A673 (cell line): ENCODE measurements around the gene CASP9. TPM values are rescaled to one million over a fixed set of nuclear protein-coding genes. Genes with fewer than 3 reads are reported as not detected.

Experiments
- BruUV-seq: library from RNA; stranded (reverse); fragments of 400-500 nt; replicated peaks from 2 replicates; lab custom pipeline; 2021; lab: Mats Ljungman, UMichigan
- CTCF ChIA-PET: fragments of 300-600 bp; sonication (Branson Sonifier 250); formaldehyde crosslinking; loops from one replicate; lab custom pipeline; 2022; ENCODE audit warnings: antibody characterized with exemption; lab: Charles Lee
- POLR2A ChIA-PET: fragments of 300-600 bp; sonication (Branson Sonifier 250); formaldehyde crosslinking; loops from one replicate; lab custom pipeline; 2022; ENCODE audit warnings: antibody characterized with exemption; ENCODE audit not compliant: low non-redundant PET; lab: Charles Lee
- DNase-seq: peaks from one replicate; pipeline ENCODE4 v3.0.0-alpha.2; 2015; ENCODE audit warnings: low spot score
- H3K27ac ChIP-seq: fragments of 200-600 bp; sonication (generic); 2 replicates; pipeline ENCODE4 v1.5.1; 2016; ENCODE audit warnings: mixed run types, low read depth, mild to moderate bottlenecking, mixed read lengths, antibody characterized with exemption, low read length; ENCODE audit not compliant: poor library complexity, severe bottlenecking
- H3K27me3 ChIP-seq: fragments of 200-600 bp; sonication (generic); replicated peaks from 2 replicates; pipeline ENCODE4 v1.6.1; 2017; ENCODE audit warnings: mixed run types, low read depth, mild to moderate bottlenecking, mixed read lengths, antibody characterized with exemption, low read length; ENCODE audit not compliant: insufficient read depth, poor library complexity
- H3K36me3 ChIP-seq: fragments of 200-600 bp; sonication (generic); 2 replicates; pipeline ENCODE4 v1.6.1; 2016; ENCODE audit warnings: mixed run types, mild to moderate bottlenecking, mixed read lengths, antibody characterized with exemption, low read length; ENCODE audit not compliant: insufficient read depth, poor library complexity, severe bottlenecking
- H3K4me1 ChIP-seq: fragments of 200-600 bp; sonication (generic); 2 replicates; pipeline ENCODE4 v1.6.1; 2017; ENCODE audit warnings: mixed run types, mild to moderate bottlenecking, mixed read lengths, antibody characterized with exemption, low read length; ENCODE audit not compliant: insufficient read depth, poor library complexity, severe bottlenecking
- H3K4me3 ChIP-seq: fragments of 200-600 bp; sonication (generic); 2 replicates; pipeline ENCODE4 v1.5.1; 2016; ENCODE audit warnings: low read depth, mixed run types, mild to moderate bottlenecking, mixed read lengths, low read length; ENCODE audit not compliant: poor library complexity, severe bottlenecking
- H3K9me3 ChIP-seq: fragments of 200-600 bp; sonication (generic); 2 replicates; pipeline ENCODE4 v1.6.1; 2016; ENCODE audit warnings: mixed run types, low read depth, mild to moderate bottlenecking, mixed read lengths, antibody characterized with exemption, low read length; ENCODE audit not compliant: poor library complexity, severe bottlenecking
- CTCF ChIP-seq: fragments of 300-800, 200-600 bp; sonication (generic); conservative IDR thresholded peaks from 2 replicates; pipeline ENCODE4 v1.5.1; 2017; ENCODE audit warnings: low read depth, mild to moderate bottlenecking, antibody characterized with exemption, low read length, moderate library complexity, mixed read lengths
- EZH2 ChIP-seq: fragments of 200-600 bp; sonication (generic); IDR thresholded peaks from 2 replicates; pipeline ENCODE4 v1.6.1; 2017; ENCODE audit warnings: borderline replicate concordance, low read depth, mild to moderate bottlenecking, mixed read lengths, antibody characterized with exemption, low read length; ENCODE audit not compliant: poor library complexity, severe bottlenecking
- intact Hi-C: fragments of 100-400 bp; cut with micrococcal nuclease; formaldehyde crosslinking; loops from one replicate; pipeline ENCODE4 v1.10.0; 2022; ENCODE audit not compliant: unreplicated experiment
- total RNA-seq: library from RNA; stranded (reverse); gene quantifications from 2 replicates; pipeline ENCODE4 v1.2.3, GENCODE V29; 2021

CASP9 gene
- total RNA-seq, 1 experiment from 2014 or later: 7.0 TPM

- intact Hi-C loops: no loop called here
These were observed 44.2 kb downstream of the CASP9 start for GRCh38 chr1:15479654-15480347.

GRCh38 chr1:15477646-15478212, 46.3 kb downstream of the CASP9 start:
- no TSS peak for BruUV-seq
- intact Hi-C loops: no loop called here
- CTCF ChIA-PET: no interaction called here

More at GRCh38 chr1:15479654-15480347, 44.2 kb downstream of the CASP9 start:
- no peak for DNase-seq
- H3K27me3 ChIP-seq: no peaks in the 10 kb centered on the region
- ChIA-PET POLR2A (interaction anchor here (0.6 kb wide), 1 partner anchor 251 kb away, joined by 8 read pairs; no protein-coding TSS in a partner anchor), CTCF (no interaction called here)
- no peaks in the 10 kb centered on the region for H3K4me1 ChIP-seq
- H3K27ac ChIP-seq: no peak overlapping the region
- TF ChIP-seq CTCF (no peak), EZH2 (no peak)
- BruUV-seq: no TSS peak
- H3K9me3 ChIP-seq: no peaks in the 10 kb centered on the region
- no peaks in the 10 kb centered on the region for H3K36me3 ChIP-seq
- no peak overlapping the region for H3K4me3 ChIP-seq

GRCh38 chr1:15476927-15477326, 47.1 kb downstream of the CASP9 start:
- ChIA-PET CTCF (no interaction called here), POLR2A (no interaction called here)
- BruUV-seq: no TSS peak

More at GRCh38 chr1:15477646-15478212, 46.3 kb downstream of the CASP9 start:
- Histone ChIP-seq H3K27me3 (no peaks in the 10 kb centered on the region), H3K36me3 (no peaks in the 10 kb centered on the region), H3K9me3 (no peaks in the 10 kb centered on the region), H3K4me3 (no peak overlapping the region), H3K4me1 (no peaks in the 10 kb centered on the region), H3K27ac (no peak overlapping the region)
- no peak for DNase-seq
- POLR2A ChIA-PET: no interaction called here
- TF ChIP-seq CTCF (no peak), EZH2 (no peak)

More at GRCh38 chr1:15476927-15477326, 47.1 kb downstream of the CASP9 start:
- Histone ChIP-seq H3K36me3 (no peaks in the 10 kb centered on the region), H3K27me3 (no peaks in the 10 kb centered on the region), H3K27ac (no peak overlapping the region), H3K4me1 (no peaks in the 10 kb centered on the region), H3K9me3 (no peaks in the 10 kb centered on the region), H3K4me3 (no peak overlapping the region)
- DNase-seq: peak; percentile 37
- intact Hi-C loops: no loop called here
- TF ChIP-seq EZH2: no peak
- no peak for TF ChIP-seq CTCF
